ENCODE results near the gene SPTAN1.

The SPTAN1 gene

GRCh38 chr9:128595471-128595870 lies 43.1 kb downstream of the SPTAN1 start:
- no peak for DNase-seq (ENCODE audit: extremely low read depth in 1 of 2, low read depth in 1 of 2)

GRCh38 chr9:128600099-128600498 lies 47.7 kb downstream of the SPTAN1 start:
- DNase-seq (ENCODE audit: extremely low read depth in 1 of 2, low read depth in 1 of 2) = no peak

- DNase-seq (ENCODE audit: extremely low read depth in 1 of 2, low read depth in 1 of 2) = no peak
Measured at GRCh38 chr9:128603697-128604096, 51.3 kb downstream of the SPTAN1 start.

GRCh38 chr9:128607642-128608350 lies 55.4 kb downstream of the SPTAN1 start:
- no peak for DNase-seq (ENCODE audit: extremely low read depth in 1 of 2, low read depth in 1 of 2)

- DNase-seq (ENCODE audit: extremely low read depth in 1 of 2, low read depth in 1 of 2) = no peak
Measured at GRCh38 chr9:128610897-128611296, 58.5 kb downstream of the SPTAN1 start.

GRCh38 chr9:128611600-128612394 lies 59.4 kb downstream of the SPTAN1 start:
- no peak for DNase-seq (ENCODE audit: extremely low read depth in 1 of 2, low read depth in 1 of 2)

- DNase-seq (ENCODE audit: extremely low read depth in 1 of 2, low read depth in 1 of 2) = no peak
Measured at GRCh38 chr9:128614728-128615127, 62.3 kb downstream of the SPTAN1 start.

GRCh38 chr9:128615571-128615970 lies 63.2 kb downstream of the SPTAN1 start:
- DNase-seq (ENCODE audit: extremely low read depth in 1 of 2, low read depth in 1 of 2) = no peak

GRCh38 chr9:128617943-128618342 lies 65.6 kb downstream of the SPTAN1 start:
- DNase-seq (ENCODE audit: extremely low read depth in 1 of 2, low read depth in 1 of 2) = no peak

GRCh38 chr9:128619127-128619526 lies 66.7 kb downstream of the SPTAN1 start:
- no peak for DNase-seq (ENCODE audit: extremely low read depth in 1 of 2, low read depth in 1 of 2)

GRCh38 chr9:128619779-128620178 lies 67.4 kb downstream of the SPTAN1 start:
- no peak for DNase-seq (ENCODE audit: extremely low read depth in 1 of 2, low read depth in 1 of 2)

GRCh38 chr9:128621730-128622455 lies 69.5 kb downstream of the SPTAN1 start:
- no peak for DNase-seq (ENCODE audit: extremely low read depth in 1 of 2, low read depth in 1 of 2)

GRCh38 chr9:128624566-128624965 lies 72.2 kb downstream of the SPTAN1 start:
- DNase-seq (ENCODE audit: extremely low read depth in 1 of 2, low read depth in 1 of 2) = no peak

- no peak for DNase-seq (ENCODE audit: extremely low read depth in 1 of 2, low read depth in 1 of 2)
Measured at GRCh38 chr9:128625391-128626146, 73.2 kb downstream of the SPTAN1 start.

- no peak for DNase-seq (ENCODE audit: extremely low read depth in 1 of 2, low read depth in 1 of 2)
Measured at GRCh38 chr9:128626181-128626580, 73.8 kb downstream of the SPTAN1 start.

- DNase-seq (ENCODE audit: extremely low read depth in 1 of 2, low read depth in 1 of 2) = no peak
Measured at GRCh38 chr9:128627127-128627715, 74.8 kb downstream of the SPTAN1 start.

GRCh38 chr9:128627906-128628305 lies 75.5 kb downstream of the SPTAN1 start:
- DNase-seq (ENCODE audit: extremely low read depth in 1 of 2, low read depth in 1 of 2) = no peak

GRCh38 chr9:128628471-128629048 lies 76.2 kb downstream of the SPTAN1 start:
- no peak for DNase-seq (ENCODE audit: extremely low read depth in 1 of 2, low read depth in 1 of 2)

GRCh38 chr9:128629136-128629535 lies 76.7 kb downstream of the SPTAN1 start:
- DNase-seq (ENCODE audit: extremely low read depth in 1 of 2, low read depth in 1 of 2) = no peak

- no peak for DNase-seq (ENCODE audit: extremely low read depth in 1 of 2, low read depth in 1 of 2)
Measured at GRCh38 chr9:128629852-128630545, 77.6 kb downstream of the SPTAN1 start.
